Medulla oblongata (tissue), 1 donor: ENCODE measurements around the gene RAB27B.

Source experiments
- DNase-seq: peaks from one replicate; pipeline ENCODE4 v3.0.0-alpha.2; 2015; ENCODE audit errors: extremely low spot score

RAB27B gene

GRCh38 chr18:54909538-54909937, 81.3 kb downstream of the RAB27B start:
- no peak for DNase-seq

- DNase-seq: no peak
Observed at GRCh38 chr18:54910161-54910919, 82.1 kb downstream of the RAB27B start.

DNA sequence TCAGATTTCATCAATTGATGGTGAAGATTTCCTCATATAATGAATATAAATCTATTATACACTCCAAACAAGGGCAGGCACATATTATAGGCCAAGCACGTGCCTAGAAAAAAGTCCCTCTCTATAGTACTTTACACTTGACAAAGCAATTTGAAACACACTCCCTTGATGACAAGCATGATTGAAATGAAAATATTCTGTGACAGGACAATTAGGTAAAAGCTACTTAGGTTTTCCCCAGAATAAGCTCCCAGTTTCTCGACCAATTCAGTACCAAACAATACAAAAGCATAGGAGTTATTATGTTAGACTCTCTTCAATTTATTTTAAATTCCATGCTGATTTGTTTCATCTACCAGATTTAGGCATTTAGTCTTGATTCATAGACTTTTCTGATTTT, 83.3 kb downstream of the RAB27B start:
- DNase-seq: no peak

- DNase-seq: no peak
Observed at GRCh38 chr18:54914816-54915215, 86.5 kb downstream of the RAB27B start.

- no peak for DNase-seq
Observed at GRCh38 chr18:54916507-54916906, 88.2 kb downstream of the RAB27B start.

DNA sequence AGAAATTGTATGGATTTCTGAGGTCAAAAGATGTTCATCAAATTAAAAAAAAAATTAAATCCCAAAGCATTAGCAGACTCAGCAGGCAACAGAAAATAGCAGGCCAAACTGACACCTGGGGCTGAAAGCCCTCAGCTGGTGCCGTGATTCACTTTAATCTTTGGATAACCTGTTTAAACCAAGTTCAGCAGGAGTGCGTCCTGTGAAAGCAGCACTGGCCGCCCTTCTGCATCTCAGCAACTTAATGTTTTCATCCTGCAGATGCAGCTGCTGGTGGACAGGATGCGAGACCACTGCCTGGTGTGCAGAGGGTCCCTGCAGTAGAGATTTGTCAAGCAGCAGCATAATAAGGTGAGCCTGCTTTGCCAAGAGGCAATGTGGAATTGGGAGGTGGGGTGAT, 89.8 kb downstream of the RAB27B start:
- DNase-seq: no peak

- DNase-seq: no peak
Observed at GRCh38 chr18:54919412-54919811, 91.1 kb downstream of the RAB27B start.

- no peak for DNase-seq
Observed at GRCh38 chr18:54923339-54923956, 95.2 kb downstream of the RAB27B start.

DNA sequence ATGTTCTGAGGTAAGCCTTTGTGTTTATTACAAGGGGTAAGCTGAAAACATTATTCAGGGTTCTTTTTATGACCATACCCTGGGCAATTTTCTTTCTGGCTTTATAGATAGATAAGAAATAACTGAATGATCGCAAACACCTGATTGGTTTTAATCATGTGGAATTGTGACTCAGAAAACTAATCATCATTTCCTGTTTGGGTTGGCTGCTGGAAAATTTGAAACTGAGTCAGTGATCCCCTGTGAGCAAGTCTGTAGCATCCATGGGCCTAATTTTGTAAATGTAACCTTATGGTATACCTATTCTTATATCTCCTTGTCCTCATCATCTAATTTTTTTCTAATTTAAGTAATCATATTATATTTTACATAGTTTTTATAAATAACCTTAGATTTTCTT, 96.7 kb downstream of the RAB27B start:
- no peak for DNase-seq

GRCh38 chr18:54926593-54927325, 98.5 kb downstream of the RAB27B start:
- no peak for DNase-seq

DNA sequence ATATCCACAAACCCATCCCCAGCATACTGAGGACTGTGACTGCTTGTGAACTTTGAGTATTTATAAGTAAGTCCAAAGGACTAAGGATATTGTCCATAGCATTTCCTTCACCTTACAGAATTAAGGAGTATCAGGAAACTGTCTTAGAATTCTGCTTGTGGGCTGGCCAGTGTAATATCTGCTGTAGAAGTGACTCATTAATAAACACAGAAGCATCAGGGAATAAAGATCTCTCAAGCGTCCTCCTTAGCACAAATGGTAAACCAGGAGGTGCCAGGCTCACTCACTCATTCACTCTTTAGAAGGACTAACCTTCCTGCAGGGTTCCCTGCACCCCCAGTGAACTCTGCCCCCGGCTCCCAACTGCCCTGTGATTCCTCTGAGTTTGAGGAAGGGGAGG, 100.0 kb downstream of the RAB27B start:
- no peak for DNase-seq

DNA sequence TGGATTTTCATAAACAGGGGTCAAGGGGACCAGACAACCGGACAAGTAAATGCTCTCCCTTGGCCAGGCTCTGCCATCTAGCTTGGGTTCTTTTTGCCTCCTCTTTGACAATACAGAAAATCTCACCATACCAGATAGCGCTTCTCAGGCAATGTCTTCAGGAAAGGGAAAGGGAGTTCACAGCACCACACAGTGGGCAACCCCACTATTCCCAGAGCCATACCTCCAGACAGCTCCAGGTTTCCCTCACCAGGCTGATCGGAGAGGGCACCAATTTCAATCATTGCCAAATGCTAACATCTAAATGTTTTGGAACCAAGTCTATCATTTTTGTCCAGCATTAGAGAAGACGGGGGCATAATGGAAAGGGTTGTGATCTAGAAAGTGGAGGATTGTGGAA, 102.9 kb downstream of the RAB27B start:
- DNase-seq: no peak

GRCh38 chr18:54932472-54932871, 104.2 kb downstream of the RAB27B start:
- DNase-seq: no peak

- DNase-seq: no peak
Observed at GRCh38 chr18:54938506-54938905, 110.2 kb downstream of the RAB27B start.

GRCh38 chr18:54939361-54939917, 111.2 kb downstream of the RAB27B start:
- DNase-seq: no peak

DNA sequence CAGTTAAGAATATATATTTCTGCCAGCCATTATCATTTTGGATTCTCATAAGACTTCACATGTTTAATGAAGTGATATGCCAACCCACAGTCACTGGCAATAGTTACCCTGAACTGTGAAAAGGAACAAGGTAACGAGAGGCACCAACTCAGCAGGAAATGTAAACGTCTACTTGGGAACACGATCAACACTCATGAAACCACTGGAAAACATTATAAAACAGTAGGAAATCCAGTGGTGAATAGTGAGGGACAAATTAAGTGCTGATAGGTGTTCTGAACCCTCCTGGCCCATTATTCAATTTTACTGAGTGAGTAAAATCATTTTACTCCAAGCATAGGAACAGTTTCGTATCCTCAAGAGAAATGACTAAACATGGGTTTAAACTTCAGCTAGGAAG, 113.9 kb downstream of the RAB27B start:
- no peak for DNase-seq

DNA sequence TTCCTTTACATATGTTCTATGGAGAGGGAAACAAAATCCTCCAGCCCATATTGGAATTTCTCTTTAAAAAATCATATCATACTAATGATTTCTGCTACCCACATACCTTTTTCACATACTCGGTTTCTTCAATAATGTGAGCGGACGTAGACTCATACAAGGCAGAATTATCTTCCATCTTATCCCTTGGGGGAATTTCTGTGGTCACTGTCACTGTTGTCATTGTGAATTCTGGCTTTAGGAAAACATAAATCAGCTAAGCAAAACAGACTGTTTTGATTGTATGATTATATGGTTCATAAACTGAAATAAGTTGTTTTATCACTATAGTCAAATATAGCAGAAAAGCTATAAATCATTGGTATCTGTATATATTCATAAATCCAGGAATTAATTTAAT, 114.3 kb downstream of the RAB27B start:
- DNase-seq: no peak
